GM15510 (cell line): ENCODE data around the gene CD2.

Source experiments
- POLR2A ChIP-seq: IDR thresholded peaks from 3 replicates; pipeline ENCODE4 v1.6.1; 2011; ENCODE audit warnings: borderline replicate concordance; ENCODE audit not compliant: insufficient read length; ENCODE audit errors: extremely low read depth

The CD2 gene

DNA sequence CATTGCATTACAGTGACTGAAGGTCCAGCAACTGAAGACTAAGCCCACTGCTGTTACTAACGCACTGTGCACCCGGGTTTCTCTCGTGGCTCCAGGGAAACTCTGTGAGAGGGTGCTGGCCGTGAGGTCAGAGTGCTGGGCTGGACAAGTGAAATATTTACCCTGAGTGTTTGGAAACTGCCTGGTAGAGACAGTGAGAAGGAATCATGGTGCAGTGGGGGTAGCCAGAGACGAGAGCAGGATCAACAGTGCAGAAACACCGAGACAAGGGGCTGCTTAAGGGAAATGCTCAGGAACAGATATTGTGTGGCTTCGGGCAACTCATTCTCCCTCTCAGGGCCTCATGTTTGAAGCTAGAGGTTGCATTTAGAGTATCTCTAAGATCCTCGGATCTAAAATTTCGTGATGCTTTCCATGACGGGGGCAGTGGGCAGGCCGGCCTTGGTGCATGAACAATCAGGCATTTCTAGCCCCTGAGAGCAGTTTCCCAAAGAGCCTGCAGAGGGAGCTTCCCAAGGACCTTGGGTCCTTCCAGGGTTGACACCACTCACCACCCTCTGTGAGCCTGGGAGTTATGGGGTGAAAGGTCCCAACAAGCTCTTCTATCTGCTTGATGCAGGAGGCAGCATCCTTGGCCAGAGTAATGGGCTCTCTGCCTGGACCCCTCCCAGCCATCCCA lies 9.7 kb downstream of the CD2 start:
- no peak for TF ChIP-seq POLR2A

DNA sequence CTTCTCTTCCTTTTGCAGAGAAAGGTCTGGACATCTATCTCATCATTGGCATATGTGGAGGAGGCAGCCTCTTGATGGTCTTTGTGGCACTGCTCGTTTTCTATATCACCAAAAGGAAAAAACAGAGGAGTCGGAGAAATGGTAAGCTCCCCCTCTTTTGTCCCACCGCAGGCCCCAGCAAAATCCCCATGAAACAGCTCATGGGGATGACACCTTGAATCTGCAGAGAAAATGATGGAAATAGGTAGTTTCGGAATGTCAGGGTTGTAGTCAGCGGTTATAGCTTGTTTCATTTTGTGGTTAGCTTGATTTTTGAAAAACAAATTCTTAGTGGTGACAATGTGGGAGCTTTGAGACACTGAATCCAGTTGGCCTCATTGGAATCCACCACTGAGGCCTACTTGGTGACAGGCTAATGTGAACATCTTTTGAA lies 10.3 kb downstream of the CD2 start:
- TF ChIP-seq POLR2A = no peak

GRCh38 chr1:116764906-116765862 lies 11.0 kb downstream of the CD2 start:
- TF ChIP-seq POLR2A = no peak

- TF ChIP-seq POLR2A = no peak
These were observed 11.7 kb downstream of the CD2 start for GRCh38 chr1:116765962-116766361.

- TF ChIP-seq POLR2A = no peak
These were observed 12.6 kb downstream of the CD2 start for GRCh38 chr1:116766616-116767469.

- TF ChIP-seq POLR2A = no peak
These were observed 13.7 kb downstream of the CD2 start for GRCh38 chr1:116767782-116768382.

- TF ChIP-seq POLR2A = no peak
These were observed 14.3 kb downstream of the CD2 start for GRCh38 chr1:116768416-116769103.

- no peak for TF ChIP-seq POLR2A
These were observed 14.8 kb downstream of the CD2 start for GRCh38 chr1:116769104-116769452.

GRCh38 chr1:116769561-116769977 lies 15.3 kb downstream of the CD2 start:
- no peak for TF ChIP-seq POLR2A

GRCh38 chr1:116769994-116770393 lies 15.8 kb downstream of the CD2 start:
- no peak for TF ChIP-seq POLR2A

GRCh38 chr1:116770625-116771024 lies 16.4 kb downstream of the CD2 start:
- TF ChIP-seq POLR2A = no peak

- TF ChIP-seq POLR2A = no peak
These were observed 17.9 kb downstream of the CD2 start for GRCh38 chr1:116771997-116772647.

GRCh38 chr1:116772648-116773045 lies 18.4 kb downstream of the CD2 start:
- no peak for TF ChIP-seq POLR2A
